ENCODE data around the gene SLC26A1.
"Not testable (repeated sequence)": the region's sequence is repeated elsewhere in the genome, so short reads cannot be mapped to it uniquely, and the experiment has no call there.

The SLC26A1 gene

DNA sequence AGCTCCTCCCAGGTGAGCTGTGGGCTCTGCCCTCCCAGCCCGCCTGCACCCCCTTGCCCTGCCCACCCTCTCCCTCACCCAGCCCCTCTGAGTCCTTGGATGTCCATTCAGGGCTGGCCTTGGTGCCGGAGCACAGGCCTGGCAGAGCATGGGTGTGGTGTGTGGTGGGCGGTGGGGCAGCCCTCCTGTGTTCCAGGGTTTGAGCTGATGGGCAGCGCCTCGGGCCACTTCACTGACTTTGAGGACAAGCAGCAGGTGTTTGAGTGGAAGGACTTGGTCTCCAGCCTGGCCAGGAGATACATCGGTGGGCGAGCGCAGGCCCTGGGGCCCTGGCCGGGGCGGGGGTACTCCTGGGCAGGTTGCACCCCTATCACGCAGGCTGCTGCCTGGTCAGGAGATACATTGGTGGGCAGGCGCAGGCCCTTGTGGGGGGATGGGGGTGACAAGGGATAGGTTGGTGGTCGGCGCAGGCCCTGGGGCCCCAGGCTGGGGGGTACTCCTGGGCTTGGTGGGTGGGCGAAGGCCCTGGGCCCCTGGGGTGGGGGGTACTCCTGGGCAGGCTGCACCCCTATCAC, 7.6 kb upstream of the SLC26A1 start:
- Histone ChIP-seq H3K9me2 (replicated peaks; ENCODE audit: insufficient read depth, low read length) (no peaks in the 10 kb centered on the region), H3K4me3 (ENCODE audit: insufficient read depth, low read length, poor library complexity, severe bottlenecking) (no peak overlapping the region), H3K9me3 (ENCODE audit: insufficient read depth, low read length) (no peaks in the 10 kb centered on the region), H3K36me3 (ENCODE audit: low read length) (no peaks in the 10 kb centered on the region), H3K79me2 (ENCODE audit: insufficient read depth, low read length) (no peaks in the 10 kb centered on the region), H3K9ac (ENCODE audit: low read length) (no peak overlapping the region), H2AFZ (ENCODE audit: low read depth, low read length, severe bottlenecking) (no peak overlapping the region), H3F3A (ENCODE audit: insufficient read depth) (no peaks in the 10 kb centered on the region), H4K20me1 (ENCODE audit: low read depth, low read length) (no peaks in the 10 kb centered on the region), H3K27ac (ENCODE audit: low read depth, low read length) (no peak overlapping the region), H3K27me3 (ENCODE audit: low read length) (no peaks in the 10 kb centered on the region), H3K4me2 (ENCODE audit: low read depth, low read length, poor library complexity, severe bottlenecking) (no peak overlapping the region)
- TF ChIP-seq EZH2phosphoT487 (conservative IDR thresholded peaks at IDR 0.05; ENCODE audit: low read length), result no peak
- TF ChIP-seq, protein P1, sequence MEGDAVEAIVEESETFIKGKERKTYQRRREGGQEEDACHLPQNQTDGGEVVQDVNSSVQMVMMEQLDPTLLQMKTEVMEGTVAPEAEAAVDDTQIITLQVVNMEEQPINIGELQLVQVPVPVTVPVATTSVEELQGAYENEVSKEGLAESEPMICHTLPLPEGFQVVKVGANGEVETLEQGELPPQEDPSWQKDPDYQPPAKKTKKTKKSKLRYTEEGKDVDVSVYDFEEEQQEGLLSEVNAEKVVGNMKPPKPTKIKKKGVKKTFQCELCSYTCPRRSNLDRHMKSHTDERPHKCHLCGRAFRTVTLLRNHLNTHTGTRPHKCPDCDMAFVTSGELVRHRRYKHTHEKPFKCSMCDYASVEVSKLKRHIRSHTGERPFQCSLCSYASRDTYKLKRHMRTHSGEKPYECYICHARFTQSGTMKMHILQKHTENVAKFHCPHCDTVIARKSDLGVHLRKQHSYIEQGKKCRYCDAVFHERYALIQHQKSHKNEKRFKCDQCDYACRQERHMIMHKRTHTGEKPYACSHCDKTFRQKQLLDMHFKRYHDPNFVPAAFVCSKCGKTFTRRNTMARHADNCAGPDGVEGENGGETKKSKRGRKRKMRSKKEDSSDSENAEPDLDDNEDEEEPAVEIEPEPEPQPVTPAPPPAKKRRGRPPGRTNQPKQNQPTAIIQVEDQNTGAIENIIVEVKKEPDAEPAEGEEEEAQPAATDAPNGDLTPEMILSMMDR (IDR thresholded peaks at IDR 0.05; ENCODE audit: insufficient read depth, low read length, poor library complexity, severe bottlenecking), result no peak

DNA sequence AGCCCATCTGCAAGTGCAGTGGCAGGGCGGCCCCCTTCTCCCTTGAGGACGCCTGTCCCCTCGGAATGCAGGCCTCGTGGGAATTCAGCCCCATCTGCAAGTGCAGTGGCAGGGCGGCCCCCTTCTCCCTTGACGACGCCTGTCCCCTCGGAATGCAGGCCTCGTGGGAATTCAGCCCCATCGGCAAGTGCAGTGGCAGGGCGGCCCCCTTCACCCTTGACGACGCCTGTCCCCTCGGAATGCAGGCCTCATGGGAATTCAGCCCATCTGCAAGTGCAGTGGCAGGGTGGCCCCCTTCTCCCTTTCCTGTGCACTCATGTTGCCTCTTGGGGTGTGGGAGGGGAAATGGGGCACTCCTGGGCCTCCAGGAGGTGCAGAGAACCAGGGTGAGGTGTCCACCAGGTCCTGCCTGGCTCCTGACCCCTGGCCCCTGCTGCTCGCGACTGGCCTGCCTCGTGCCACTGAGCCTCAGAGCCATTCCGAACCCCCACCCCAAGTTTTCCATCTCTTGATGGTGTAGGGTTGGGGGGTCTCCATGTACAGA, 6.8 kb upstream of the SLC26A1 start:
- Histone ChIP-seq H2AFZ (ENCODE audit: low read depth, low read length, severe bottlenecking) (no peak overlapping the region), H3K36me3 (ENCODE audit: low read length) (no peaks in the 10 kb centered on the region), H3F3A (ENCODE audit: insufficient read depth) (no peaks in the 10 kb centered on the region), H3K9me2 (replicated peaks; ENCODE audit: insufficient read depth, low read length) (no peaks in the 10 kb centered on the region), H3K9me3 (ENCODE audit: insufficient read depth, low read length) (no peaks in the 10 kb centered on the region), H3K27ac (ENCODE audit: low read depth, low read length) (no peak overlapping the region), H3K27me3 (ENCODE audit: low read length) (no peaks in the 10 kb centered on the region), H3K9ac (ENCODE audit: low read length) (no peak overlapping the region), H3K79me2 (ENCODE audit: insufficient read depth, low read length) (no peaks in the 10 kb centered on the region), H3K4me3 (ENCODE audit: insufficient read depth, low read length, poor library complexity, severe bottlenecking) (no peak overlapping the region), H4K20me1 (ENCODE audit: low read depth, low read length) (no peaks in the 10 kb centered on the region), H3K4me2 (ENCODE audit: low read depth, low read length, poor library complexity, severe bottlenecking) (no peak overlapping the region)
- TF ChIP-seq EZH2phosphoT487 (conservative IDR thresholded peaks at IDR 0.05; ENCODE audit: low read length), result no peak
- TF ChIP-seq, protein P1 (IDR thresholded peaks at IDR 0.05; ENCODE audit: insufficient read depth, low read length, poor library complexity, severe bottlenecking), result no peak

DNA sequence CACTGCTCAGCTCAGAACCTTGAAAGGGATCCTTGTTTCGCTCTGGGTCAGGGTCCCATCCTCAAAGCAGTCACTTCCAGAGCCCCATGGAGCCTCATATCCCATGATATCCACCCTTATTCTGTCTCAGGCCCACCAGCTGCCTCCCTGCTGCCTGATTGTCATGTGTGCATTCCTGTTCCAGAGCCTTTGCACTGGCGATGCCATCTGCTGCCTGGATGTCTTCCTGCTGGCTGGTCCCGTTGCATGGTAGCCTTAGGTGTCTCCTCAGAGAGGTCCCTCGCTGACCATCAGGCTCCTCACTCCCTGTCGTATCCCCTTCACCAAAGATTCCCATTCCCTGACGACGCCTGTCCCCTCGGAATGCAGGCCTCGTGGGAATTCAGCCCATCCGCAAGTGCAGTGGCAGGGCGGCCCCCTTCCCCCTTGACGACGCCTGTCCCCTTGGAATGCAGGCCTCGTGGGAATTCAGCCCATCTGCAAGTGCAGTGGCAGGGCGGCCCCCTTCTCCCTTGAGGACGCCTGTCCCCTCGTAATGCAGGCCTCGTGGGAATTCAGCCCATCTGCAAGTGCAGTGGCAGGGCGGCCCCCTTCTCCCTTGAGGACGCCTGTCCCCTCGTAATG, 6.1 kb upstream of the SLC26A1 start:
- not testable (repeated sequence) for H3K4me2 ChIP-seq (ENCODE audit: low read depth, low read length, poor library complexity, severe bottlenecking); H3K27me3 ChIP-seq (ENCODE audit: low read length); H4K20me1 ChIP-seq (ENCODE audit: low read depth, low read length)

DNA sequence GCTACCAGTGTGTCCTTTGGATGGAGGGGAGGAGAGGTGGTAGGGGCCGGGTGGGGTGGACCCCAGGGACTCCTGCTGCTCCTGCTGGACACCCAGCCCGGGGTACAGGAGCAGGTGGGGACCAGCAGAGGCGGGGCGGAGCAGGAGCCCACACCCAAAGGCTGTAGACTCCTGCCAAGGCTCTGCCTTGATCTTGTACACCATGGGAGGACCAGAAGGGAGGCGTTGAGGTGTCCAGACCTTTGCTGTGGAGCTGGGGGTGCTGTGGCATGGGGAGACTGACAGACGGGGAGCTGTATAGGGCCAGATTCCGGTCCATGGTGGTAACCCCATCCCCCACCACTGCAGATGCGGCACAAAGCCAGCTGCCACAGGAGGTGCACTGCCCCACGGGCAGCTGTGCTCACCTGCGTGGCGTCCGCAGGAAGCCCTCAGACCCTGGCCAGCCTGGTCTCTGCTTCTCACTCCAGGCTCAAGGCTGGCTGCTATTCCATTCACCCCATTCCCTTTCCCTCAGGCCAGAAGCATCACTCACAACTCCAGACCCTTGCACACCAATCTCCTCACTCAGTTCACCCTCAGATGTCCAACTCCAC, 5.0 kb upstream of the SLC26A1 start:
- Histone ChIP-seq H3K27me3 (ENCODE audit: low read length) (no peaks in the 10 kb centered on the region), H3K4me3 (ENCODE audit: insufficient read depth, low read length, poor library complexity, severe bottlenecking) (no peak overlapping the region), H3K27ac (ENCODE audit: low read depth, low read length) (no peak overlapping the region), H3F3A (ENCODE audit: insufficient read depth) (no peaks in the 10 kb centered on the region), H2AFZ (ENCODE audit: low read depth, low read length, severe bottlenecking) (no peak overlapping the region), H3K4me2 (ENCODE audit: low read depth, low read length, poor library complexity, severe bottlenecking) (no peak overlapping the region), H3K79me2 (ENCODE audit: insufficient read depth, low read length) (no peaks in the 10 kb centered on the region), H3K36me3 (ENCODE audit: low read length) (no peaks in the 10 kb centered on the region), H3K9me2 (replicated peaks; ENCODE audit: insufficient read depth, low read length) (no peaks in the 10 kb centered on the region), H4K20me1 (ENCODE audit: low read depth, low read length) (no peaks in the 10 kb centered on the region), H3K9me3 (ENCODE audit: insufficient read depth, low read length) (no peaks in the 10 kb centered on the region), H3K9ac (ENCODE audit: low read length) (no peak overlapping the region)
- no peak for TF ChIP-seq EZH2phosphoT487 (conservative IDR thresholded peaks at IDR 0.05; ENCODE audit: low read length)
- TF ChIP-seq, protein P1 (IDR thresholded peaks at IDR 0.05; ENCODE audit: insufficient read depth, low read length, poor library complexity, severe bottlenecking), result no peak

More for the DNA sequence above, 6.1 kb upstream of the SLC26A1 start:
- not testable (repeated sequence) for H3K79me2 ChIP-seq (ENCODE audit: insufficient read depth, low read length); H3K27ac ChIP-seq (ENCODE audit: low read depth, low read length); H3K9ac ChIP-seq (ENCODE audit: low read length); H3F3A ChIP-seq (ENCODE audit: insufficient read depth); H3K36me3 ChIP-seq (ENCODE audit: low read length); H2AFZ ChIP-seq (ENCODE audit: low read depth, low read length, severe bottlenecking); H3K9me2 ChIP-seq (replicated peaks; ENCODE audit: insufficient read depth, low read length); H3K4me3 ChIP-seq (ENCODE audit: insufficient read depth, low read length, poor library complexity, severe bottlenecking); H3K9me3 ChIP-seq (ENCODE audit: insufficient read depth, low read length)

Data from SU-DHL-6 (cell line).